ENCODE results near the gene HIRA.

The HIRA gene, protein sequence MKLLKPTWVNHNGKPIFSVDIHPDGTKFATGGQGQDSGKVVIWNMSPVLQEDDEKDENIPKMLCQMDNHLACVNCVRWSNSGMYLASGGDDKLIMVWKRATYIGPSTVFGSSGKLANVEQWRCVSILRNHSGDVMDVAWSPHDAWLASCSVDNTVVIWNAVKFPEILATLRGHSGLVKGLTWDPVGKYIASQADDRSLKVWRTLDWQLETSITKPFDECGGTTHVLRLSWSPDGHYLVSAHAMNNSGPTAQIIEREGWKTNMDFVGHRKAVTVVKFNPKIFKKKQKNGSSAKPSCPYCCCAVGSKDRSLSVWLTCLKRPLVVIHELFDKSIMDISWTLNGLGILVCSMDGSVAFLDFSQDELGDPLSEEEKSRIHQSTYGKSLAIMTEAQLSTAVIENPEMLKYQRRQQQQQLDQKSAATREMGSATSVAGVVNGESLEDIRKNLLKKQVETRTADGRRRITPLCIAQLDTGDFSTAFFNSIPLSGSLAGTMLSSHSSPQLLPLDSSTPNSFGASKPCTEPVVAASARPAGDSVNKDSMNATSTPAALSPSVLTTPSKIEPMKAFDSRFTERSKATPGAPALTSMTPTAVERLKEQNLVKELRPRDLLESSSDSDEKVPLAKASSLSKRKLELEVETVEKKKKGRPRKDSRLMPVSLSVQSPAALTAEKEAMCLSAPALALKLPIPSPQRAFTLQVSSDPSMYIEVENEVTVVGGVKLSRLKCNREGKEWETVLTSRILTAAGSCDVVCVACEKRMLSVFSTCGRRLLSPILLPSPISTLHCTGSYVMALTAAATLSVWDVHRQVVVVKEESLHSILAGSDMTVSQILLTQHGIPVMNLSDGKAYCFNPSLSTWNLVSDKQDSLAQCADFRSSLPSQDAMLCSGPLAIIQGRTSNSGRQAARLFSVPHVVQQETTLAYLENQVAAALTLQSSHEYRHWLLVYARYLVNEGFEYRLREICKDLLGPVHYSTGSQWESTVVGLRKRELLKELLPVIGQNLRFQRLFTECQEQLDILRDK

DNA sequence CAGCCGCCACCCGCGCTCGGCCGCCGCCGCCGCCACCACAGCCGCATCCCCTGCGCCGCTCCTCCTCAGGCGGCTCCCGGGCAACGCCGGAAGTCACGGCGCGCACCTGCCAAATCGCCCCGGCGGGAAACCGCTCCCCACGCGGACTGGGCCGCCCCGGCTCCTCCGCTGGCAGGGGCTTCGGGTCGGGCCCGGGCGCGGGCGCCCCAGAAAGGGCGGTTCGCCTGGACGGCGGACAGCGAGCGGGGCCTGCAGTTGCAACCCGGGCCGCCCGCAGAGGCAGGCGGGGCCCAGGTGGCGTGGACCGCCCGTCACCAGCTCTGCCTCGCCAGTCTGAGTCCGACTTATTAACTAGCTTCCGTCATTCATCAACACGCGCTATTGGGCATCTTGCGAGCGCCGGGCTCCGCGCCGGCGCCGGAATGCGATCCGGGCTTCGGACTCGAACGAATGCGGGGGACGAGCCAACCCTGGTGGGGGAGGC is at the start of gene HIRA:
TSS of gene HIRA (minus strand) at position 85 of the 484 bp plus-strand sequence. CDS start 257 bp downstream, outside the sequence.
- DNase-seq: peak; percentile 71 to 86 (median 85)

DNA sequence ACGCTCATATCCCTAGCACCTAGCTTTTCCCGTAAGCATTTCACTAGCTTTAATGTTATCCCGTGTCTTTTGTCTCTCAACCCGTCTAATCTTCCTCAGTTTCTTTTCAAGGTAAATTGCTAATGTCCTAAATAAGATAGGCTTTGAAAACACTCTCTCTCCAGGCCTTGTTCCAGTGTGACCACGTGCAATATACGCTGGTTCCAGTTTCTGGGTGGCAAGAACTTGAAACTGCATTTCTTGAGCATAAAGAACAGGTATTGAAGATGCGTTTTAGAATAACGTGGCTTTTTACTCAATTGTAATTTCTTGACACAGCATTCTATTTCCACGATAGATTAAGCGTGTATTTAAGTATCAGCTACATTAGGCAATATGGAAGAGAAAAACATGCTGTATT is 49.3 kb upstream of the HIRA start:
- no peak for DNase-seq

DNA sequence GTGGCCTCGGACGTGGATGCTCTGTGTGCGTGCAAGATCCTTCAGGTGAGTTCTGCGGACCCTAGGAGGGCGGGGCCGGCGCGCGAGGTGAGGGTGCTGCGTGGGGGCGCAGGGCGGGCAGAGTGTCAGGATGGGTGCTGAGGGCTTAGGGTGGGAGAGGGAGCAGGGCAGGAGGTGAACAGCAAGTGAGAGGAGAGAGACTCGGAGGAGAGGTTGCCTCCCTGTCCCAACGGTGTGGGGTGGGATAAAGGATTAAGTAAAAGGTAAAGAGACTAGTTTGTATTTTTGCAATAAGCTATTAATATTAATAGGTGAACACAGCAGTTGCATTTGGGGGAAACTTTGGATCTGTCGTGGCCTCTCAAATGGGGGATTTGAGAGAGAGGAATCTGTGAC is 48.6 kb upstream of the HIRA start:
- DNase-seq: no peak

DNA sequence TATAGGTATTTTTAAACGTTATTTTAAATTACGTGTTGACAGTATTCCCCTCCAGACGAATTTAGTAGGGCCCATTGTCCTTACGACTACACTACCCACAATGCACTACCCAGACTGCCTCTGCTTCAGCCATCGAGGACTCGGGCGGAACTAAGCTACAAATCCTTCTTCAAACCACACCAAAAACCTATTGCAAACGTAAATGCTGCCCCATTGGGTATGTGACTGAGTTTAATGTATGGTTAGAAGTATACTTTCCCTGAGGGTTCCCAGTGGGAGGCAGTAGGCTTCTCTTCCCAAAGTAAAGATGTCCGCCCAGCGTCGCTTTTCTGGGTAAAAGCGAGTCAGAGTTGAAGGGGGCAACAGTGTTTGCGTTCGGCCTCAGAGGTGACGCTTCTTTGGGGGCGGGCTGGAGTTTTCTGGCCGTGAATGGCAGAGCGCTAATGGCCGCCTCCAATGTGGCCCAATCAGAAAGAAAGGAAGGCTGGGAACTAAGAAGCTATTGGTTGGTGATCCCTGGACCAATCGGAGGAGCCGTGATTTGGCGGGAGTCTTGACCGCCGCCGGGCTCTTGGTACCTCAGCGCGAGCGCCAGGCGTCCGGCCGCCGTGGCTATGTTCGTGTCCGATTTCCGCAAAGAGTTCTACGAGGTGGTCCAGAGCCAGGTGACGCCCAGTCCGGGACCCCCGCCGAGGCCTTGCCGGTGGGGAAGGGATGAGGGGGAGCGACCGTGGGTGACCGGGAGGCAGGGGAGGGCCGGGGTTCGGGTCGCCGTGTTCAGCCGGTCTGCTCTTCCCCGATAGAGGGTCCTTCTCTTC is 48.0 kb upstream of the HIRA start, which contains the start of gene CDC45:
TSS of gene CDC45 (plus strand) at position 566 of the 818 bp plus-strand sequence. CDS start at position 615, 49 bp downstream.
- peak; percentile 92 to 98 (median 94) for DNase-seq

DNA sequence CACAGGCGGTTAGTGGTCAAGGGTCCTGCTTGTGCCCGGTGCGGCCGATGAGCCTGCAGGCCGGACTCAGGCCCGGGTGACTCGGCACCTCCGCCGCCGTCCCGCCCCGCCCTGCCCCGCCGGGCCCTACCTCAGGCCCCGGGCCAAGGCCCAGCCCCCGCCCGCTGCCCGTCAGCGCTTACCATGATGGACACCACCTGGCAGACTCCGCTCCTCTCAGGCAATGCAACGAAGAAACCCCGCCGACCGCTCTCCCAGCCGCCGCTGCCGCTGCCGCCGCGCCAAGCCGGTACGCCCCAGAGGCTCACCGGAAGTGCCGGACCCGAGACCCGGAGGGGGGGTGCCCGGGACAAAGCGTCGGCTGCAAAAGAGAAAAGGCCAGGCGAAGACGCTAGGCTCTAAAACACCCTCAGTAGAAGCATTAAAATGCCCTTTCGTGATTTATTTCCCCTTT is 47.4 kb upstream of the HIRA start, which contains the start of gene UFD1:
TSS of gene UFD1 (minus strand) at position 293 of the 454 bp plus-strand sequence. CDS start at position 185, 108 bp downstream.
- peak; percentile 77 to 93 (median 88) for DNase-seq

DNA sequence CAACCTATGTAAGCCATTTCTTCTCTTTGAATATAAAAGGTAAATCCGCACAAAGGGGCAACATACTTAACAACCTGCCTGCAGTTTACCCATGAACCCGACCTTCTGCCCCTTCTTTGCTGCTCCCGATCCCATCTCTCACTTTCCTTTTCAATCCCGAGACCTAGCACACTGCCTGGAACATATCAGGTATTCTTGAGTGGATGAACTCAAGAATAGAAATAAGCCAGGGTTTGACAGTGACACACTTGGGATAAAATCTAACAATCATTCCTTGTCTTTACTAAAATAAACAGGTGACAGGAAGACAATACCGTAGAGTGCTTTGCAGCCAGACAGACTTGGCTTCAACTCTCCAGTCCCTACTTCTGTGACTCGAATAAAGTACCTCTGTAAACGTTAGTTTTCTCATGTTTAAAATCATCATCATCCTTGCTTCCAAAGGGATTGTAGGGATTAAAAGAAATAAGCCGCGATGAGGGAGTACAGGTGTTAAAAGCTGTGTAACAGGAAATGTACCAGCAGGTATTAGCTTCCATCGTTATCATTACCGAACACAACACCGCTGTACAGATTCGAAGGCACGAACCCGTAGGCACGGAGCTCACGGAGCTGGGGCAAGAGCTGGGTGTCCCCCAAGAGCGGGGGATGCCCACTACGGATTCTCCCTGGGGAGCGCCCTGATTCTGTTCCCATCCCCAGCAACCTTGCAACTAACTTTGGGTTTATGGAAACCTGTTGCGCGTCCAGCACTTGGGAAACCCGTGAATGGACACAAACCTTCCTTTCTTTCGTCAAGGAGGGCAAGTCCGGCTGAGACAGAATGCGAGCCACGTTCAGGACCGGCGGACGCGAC is 46.7 kb upstream of the HIRA start:
- peak in 1 of 3 experiments; percentile 46 for DNase-seq

DNA sequence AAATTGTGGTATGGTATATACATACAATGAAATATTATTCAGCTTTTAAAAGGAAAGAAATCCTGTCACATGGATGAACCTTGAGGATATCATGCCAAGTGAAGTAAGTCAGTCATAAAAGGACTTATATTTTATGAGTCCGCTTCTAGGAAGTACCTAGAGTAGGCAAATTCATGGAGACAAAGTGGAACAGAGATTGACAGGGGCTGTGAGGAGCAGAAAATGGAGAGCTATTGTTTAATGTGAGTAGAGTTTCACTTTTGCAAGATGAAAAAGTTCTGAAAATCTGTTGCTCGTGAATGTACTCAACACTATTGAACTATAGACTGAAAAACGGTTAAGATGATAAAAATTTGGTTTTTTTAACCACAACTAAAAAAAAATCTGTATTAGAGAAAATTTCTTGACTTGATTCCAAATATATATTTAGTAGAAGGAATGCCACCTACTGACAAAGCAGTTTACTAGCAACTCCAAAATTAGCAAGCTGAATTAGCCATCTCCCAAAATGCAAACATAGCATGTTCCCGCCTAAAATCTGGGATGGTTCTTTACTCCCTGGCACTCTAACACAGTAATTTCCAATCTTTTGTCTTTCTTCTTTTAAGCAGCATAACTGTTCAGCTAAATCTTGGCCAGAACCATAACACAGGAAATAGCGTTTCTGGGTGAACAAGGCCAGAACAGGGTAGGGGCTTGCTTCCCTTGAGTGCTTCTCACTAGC is 46.0 kb upstream of the HIRA start:
- peak in 1 of 3 experiments; percentile 29 for DNase-seq

DNA sequence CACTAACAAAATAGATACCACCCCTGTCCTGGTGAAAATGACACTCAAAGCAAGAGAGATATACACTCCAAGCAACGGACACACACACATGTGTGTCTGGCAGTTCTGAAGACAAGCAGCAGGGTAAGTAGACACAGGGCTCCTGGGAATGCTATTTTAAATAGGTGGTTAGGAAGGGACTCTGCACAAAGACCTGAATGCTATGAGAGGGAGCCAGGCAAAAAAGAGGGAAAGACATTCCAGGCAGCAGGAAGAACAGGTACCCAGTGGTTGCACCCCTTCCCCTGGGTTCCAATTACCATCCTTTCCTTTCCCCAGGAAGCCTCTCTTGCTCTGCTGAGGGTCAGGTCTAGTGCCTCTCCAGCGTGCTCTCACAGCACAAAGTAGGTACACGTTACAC is 44.5 kb upstream of the HIRA start:
- DNase-seq: no peak

DNA sequence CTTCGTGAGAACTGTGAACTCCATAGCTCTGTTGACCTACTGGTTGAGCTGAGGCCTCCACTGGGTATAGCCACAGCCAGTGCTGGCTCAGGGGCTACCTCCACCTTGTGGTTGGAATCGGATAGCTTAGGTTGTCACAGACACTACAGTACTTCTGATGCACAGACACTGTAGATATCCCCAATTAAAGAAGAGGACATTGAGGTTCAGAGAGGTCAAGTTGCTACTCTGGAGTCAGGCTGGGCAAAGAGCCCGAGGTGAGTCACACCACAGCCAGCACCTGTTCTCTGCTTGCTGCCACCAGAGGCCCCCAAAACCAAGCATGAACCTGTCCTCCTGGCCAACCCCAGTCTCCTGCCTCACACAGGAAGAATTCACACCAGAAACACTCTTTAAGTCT is 42.0 kb upstream of the HIRA start:
- no peak for DNase-seq

DNA sequence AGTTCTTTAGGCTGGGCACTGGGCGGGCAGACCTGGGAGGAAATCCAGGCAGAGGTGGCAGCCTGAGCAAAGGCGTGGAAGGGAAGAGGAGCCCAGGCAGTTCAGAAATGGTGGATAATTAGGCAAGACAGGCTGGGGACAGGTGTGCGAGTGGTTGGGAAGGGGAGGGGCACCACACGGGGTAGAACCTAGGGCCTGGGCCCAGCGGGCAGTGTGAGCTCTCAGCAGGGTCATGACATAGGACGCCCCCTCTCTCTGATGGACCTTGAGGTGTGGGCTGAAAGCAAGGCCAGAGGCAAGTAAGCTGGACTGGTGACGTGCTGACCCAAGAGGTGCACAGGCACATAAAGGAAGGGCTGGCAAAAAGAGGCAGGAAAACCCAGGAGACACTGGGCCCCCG is 40.7 kb upstream of the HIRA start:
- DNase-seq: no peak

DNA sequence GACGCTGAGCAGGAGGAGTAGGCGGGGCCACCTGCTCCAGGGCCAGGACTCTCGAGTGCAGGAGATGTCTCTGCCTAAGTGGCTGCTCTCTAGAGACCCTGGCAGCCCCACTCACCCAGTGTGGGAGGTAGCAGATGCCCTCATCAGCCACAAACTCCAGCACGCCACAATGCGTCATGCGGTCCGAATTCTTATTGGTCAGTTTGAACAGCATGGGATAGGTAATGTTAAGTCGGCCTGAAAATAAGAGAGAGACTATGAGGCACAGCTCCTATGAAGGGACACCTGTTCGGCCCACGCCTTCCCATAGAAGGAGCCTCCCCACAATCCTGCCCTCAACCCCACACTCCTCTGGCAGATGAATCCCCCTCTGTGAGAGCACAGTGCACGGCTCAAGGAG is 40.0 kb upstream of the HIRA start:
- DNase-seq: no peak

DNA sequence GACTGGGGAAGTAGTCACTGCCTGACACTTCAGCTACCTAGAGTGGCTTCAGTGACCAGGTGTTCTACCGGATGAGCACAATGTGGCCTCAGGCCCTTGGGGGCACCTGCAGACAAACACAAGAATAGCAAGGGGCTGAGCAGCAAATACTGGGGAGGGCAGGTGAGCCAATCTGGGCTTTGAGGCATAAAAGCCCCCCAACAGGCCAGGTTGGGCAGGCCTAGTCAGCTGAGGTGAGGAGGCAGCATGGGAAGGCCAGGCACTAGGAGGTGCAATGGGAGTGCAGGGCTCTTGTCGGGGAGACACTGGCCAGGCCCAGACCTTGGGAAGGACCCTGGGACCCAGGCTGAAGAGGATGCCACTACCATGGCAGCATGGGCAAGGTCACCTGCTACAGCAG is 38.5 kb upstream of the HIRA start:
- DNase-seq: no peak

DNA sequence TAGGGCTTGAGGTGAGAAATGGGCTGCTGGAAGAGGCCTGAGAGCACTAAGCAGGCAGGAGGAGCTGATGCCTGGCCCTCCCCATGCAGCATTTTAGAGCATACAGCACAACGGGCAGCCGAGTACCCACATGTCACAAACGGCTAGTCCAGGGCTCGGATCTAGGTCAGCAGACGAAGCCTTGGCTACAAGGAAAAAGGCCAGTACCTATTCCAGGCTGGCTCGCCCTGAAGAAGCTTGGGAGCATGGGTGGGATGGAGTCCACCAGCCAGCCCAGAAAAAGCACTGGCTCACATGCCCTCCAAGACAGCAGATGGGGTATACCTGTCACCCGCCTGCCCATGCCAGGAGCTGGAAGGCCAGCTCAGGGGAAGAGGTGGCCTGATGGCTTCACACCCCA is 37.9 kb upstream of the HIRA start:
- no peak for DNase-seq

DNA sequence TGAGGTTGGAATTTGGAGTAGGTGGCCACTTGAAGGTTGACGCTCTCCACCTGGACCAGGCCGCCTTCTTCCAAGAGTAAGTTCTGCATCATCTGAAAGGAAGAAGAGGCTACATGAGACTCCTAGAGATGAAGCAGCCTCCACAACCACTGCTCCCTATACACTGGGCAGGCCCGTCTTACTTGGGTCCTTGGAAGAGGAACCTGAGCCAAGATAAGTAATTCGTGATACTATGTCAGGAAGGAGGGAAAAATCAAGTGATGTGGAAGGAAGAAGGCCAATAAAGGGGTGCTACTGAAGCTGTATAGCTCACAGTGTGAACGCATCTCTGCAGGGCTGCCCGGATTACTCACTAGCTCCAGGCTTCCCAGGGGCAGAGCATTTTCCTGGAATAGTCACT is 36.4 kb upstream of the HIRA start:
- DNase-seq: no peak

DNA sequence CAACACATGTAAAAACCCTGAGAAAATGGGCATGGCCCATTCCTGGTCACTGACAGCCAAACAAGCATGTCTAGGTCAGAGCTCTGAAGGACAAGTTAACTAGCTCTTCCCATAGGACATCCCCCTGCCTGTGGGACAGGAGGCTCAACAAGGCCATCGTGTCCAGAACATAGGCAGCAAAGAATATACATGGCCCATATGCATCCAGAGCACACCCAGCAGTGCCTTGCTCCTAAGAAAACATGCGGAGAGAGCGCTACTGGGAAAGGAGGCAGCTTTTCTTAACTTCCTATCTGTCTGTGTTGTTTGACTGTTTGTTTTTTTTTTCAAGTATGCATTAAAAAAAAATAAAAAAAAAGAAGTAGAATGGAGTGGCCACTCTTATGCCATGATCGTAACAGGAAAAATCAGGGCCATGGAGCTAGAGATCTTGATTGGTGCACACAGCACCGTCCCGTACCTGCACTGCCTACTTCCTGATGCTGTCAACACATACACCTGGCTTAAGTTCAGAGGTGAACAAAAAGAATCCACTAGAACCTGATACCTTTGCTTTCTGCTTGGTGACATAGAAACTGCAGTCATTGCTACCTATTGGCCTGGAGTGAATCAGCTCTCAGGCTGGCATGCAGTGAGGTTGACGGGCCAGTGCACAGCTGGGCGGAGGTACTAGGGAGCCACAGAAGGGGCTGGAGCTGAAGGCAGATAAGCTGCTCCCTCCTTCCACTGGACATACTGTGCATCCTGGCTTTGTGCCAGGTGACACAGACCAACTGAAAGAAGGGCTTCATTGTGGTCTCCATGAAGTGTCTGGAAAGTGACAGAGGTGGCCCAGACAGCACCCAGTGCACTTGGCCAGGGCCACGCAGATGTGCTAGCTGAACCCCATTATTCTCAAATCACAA is 35.6 kb upstream of the HIRA start:
- no peak for DNase-seq

DNA sequence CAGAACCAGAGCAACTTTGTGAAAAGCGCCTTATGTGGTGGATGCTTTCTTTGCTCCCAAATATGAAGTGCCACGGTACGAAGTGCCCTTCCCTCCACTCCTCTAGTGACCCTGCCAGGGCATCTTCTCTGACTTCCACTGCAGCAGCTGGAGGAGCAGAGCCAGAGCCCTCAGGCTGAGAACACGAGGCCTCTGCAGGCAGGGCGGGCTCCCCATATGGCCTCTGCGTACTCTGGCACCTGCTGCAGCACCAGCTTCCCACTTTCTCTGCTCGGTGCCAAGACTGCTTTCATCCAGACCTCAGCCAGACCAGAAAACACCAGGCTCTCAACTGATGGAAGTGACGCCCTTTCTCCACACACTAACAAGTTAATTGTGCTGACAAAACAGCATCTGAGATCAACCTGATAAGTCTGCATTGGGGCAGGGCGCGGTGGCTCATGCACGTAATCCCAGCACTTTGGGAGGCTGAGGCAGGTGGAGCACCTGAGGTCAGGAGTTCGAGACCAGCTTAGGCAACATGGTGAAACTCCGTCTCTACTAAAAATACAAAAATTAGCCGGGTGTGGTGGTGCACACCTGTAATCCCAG is 34.7 kb upstream of the HIRA start:
- DNase-seq: no peak

DNA sequence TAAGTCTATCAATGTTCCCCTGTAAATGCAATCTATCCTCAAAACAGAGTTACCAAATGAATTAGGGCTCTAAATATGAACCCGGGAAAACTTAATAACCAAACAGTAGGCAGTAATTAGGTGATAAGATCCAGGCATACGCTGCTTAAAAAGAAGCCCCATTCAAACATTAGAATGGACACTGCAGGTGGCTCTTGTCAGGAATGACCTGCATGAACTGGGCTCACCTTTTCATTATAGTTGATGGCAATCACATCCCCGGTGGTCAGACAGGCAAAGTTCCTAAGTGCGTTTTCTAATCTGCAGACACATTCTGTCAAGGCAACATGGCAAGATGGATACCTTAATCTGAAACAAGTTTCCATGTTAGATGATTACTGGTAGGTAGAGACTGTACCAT is 33.4 kb upstream of the HIRA start:
- DNase-seq: no peak

DNA sequence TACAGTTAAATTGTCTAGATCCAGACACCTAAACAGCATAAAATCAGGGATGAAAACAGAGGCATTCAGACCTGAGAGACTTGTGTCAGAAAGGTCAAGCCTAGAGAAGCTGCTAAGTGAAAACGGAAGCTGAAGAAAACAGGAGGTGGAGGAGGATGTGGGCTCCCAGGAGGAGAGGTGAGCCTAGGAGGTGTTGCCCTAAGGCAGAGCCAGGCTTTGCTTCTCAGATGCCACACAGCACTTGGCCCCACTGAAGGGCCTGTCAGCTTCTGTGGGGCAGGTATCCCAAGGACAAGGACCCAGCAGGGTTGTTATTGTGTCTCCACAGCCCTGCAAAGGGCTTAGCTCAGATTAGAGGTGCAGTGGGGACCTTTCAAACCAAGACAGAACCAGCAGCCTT is 33.0 kb upstream of the HIRA start:
- no peak for DNase-seq
